Measurements from ENCODE around the gene OGT.
"Not testable (repeated sequence)": the region's sequence is repeated elsewhere in the genome, so short reads cannot be mapped to it uniquely, and the experiment has no call there.

The OGT gene

DNA sequence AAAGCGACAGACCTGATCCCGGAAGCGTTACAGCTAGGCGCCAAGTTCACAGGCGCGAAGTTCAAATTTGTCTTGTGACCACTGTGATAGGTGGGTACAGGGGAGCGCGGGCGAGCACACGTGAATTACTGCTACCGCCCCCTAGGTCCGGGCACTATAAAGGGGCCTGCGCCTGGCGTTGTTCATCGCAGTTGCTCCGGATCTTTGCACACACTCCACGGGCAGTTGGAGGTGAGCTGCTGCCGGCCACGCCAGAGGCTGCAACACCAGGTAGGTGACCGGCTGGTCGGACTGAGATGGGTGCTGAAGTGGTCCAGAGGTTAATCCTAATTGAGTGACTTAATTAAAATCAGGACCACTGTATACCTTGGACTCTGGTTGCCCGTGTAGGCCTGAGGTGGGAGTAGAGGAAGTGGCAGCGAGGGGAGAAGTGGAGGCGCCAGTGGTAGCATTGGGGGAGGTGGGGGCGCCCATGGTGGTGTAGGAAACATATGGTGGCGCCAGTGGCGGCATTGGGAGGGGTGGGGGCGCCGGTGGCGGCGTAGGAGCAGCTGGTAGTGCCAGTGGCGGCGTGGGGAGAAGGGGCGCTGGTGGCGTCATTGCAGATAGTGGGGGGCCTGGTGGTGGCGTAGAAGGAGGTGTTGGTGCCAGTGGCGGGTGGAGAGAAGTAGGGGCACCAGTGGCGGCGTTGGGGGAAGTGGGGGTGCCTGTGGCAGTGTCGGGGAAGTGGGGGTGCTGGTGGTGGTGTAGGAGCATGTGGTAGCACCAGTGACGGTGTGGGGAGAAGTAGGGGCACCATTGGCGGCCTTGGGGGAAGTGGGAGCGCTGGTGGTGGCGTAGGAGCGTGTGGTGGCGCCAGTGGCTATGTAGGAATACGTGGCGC is 45.6 kb downstream of the OGT start, which contains the start of gene GCNA:
TSS of gene GCNA (plus strand) at position 185 of the 883 bp plus-strand sequence. CDS start 2,385 bp downstream, outside the sequence.
- TF ChIP-seq, protein P1, sequence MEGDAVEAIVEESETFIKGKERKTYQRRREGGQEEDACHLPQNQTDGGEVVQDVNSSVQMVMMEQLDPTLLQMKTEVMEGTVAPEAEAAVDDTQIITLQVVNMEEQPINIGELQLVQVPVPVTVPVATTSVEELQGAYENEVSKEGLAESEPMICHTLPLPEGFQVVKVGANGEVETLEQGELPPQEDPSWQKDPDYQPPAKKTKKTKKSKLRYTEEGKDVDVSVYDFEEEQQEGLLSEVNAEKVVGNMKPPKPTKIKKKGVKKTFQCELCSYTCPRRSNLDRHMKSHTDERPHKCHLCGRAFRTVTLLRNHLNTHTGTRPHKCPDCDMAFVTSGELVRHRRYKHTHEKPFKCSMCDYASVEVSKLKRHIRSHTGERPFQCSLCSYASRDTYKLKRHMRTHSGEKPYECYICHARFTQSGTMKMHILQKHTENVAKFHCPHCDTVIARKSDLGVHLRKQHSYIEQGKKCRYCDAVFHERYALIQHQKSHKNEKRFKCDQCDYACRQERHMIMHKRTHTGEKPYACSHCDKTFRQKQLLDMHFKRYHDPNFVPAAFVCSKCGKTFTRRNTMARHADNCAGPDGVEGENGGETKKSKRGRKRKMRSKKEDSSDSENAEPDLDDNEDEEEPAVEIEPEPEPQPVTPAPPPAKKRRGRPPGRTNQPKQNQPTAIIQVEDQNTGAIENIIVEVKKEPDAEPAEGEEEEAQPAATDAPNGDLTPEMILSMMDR (conservative IDR thresholded peaks at IDR 0.05): no peak
- no peak within 1 kb of the TSS for H3K27ac ChIP-seq

DNA sequence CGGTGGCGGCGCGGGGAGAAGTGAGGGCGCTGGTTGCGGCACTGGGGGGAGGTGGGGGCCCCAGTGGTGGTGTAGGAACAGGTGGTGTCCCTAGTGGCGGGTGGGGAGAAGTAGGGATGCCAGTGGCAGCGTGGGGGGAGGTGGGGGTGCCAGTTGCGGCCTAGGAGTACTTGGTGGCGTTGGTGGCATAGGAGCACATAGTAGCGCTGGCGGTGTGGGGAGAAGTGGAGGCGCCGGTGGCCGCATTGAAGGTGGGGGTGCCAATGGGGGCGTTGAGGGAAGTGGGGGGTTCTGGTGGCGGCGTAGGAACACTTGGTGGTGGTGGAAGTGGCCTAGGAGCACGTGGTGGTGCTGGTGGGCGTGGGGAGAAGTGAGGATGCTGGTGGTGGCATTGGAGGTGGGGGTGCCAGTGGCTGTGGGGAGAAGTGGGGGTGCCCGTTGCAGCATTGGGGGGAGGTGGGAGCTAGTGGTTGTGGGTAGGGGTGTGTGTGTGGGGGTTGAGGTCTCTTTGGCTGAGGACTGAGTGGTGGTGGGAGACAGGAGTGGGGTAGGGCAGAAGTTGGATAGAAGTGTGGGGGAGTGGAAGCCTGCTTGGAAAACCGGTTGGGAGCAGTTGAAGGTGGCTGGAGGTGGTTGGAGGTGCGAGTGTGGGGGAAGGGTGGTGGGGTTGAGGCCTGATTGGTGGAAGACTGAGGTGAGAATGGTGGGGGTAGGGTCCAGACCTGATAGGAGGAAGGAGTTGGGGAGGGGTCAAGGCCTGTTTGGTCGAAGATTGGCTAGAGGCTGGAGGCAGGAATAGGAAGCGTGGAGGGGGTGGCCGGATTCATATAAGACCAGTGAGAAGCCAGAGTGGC is 46.5 kb downstream of the OGT start:
- TF ChIP-seq, protein P1 (conservative IDR thresholded peaks at IDR 0.05): no peak
- H3K27ac ChIP-seq: no peak overlapping the region

DNA sequence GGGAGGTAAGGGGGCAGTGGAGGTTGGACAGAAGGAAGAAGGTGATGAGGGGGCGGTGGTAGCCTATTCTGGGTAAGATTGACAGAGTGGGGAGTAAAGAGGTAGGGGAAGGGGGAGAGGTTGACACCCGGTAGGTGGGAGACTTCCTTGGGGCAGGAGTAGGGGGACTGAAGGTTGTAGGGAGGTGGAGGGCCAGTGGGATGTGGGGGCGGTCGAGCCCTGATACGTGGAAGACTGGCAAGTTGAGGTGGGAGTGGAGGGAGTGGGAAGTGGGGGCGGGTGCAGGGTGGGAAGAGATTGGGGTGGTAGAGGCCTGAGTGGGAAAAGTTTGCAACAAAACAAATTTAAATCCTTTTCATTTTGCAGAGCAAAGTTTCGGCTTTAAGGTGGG is 47.1 kb downstream of the OGT start:
- TF ChIP-seq, protein P1 (conservative IDR thresholded peaks at IDR 0.05): no peak
- no peak overlapping the region for H3K27ac ChIP-seq

DNA sequence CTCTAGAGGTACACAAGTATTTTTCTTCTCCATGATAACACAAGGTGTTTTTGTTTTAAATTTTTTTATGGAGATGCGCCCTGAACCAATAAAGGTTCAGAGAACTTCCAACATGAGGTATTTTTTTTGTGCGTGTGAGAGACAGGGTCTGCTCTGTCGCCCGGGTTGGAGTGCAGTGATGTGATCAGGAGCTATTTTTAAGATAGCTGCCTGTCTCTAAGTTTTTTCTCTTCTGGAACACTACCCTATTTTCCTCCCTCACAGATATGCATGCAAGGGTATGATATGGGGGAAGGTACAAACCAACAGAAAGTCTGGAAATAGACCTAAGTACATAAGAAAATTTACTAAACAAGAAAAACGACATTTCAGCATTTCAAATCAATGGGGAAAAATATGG is 48.3 kb downstream of the OGT start:
- TF ChIP-seq, protein P1 (conservative IDR thresholded peaks at IDR 0.05): no peak
- no peak overlapping the region for H3K27ac ChIP-seq

DNA sequence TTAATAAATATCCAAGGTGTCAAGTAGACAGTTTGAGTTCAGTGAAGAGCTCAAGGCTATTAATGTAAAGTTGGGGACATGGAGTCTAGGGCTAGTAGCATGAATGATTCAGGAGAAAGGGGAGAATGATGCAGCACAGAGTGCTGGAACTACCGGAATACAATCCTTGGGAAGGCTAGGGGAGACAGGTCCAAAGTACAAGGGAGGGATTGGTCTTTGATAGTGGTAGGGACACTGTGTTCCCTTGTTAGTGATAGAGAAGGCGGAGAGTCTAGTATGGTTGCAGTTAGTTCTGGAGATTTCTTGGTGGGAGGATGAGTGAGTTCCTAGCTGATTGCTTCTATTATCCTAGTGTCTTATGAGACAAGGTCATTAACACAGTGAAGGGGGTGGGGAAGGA is 54.0 kb downstream of the OGT start:
- TF ChIP-seq, protein P1 (conservative IDR thresholded peaks at IDR 0.05): no peak
- no peak overlapping the region for H3K27ac ChIP-seq

DNA sequence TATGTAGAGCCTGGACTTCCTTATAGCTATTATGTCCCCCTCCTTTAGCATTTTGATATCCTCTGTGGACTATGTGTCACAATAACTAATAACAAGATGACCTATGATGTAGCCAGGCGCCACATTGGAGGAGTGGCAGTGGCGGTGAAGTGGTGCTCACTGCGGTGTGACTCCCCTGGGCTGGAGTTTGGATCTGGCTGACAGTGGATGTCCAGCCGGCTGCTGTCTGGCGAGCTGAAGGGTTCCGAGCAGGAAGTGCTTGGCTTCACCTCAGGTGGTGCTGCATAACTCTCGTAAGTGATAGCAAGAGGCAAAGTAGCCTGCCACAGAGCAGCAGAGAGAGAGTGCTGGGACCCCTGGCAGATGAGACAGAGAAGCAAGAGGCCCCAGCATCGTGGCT is 60.3 kb downstream of the OGT start:
- not testable (repeated sequence) for H3K27ac ChIP-seq

DNA sequence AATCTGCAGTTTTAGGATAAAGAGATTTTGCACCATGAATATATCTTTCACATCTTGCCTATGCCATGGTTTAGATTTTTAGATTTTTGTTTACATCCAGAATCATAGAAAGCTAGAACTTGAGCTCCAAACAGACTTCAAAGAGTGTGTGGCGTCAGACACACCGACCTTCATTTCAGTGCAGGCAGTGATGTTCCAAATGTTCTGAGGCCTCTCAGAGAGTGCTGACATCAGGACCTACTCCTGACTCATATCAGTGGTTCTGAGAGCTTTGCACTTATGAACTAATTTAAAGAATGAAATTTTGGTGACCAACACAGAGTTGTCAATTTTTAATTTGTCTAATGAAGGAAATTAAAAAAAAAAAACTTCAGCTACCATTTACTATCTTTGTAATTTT is 67.1 kb downstream of the OGT start:
- TF ChIP-seq, protein P1 (conservative IDR thresholded peaks at IDR 0.05): no peak
- H3K27ac ChIP-seq: no peak overlapping the region
